IgD-negative memory B cell (primary cell): ENCODE data around the gene AIF1. TPM values are rescaled to one million over a fixed set of nuclear protein-coding genes. Genes with fewer than 3 reads are reported as not detected.
A peak's percentile ranks its signal among the peaks of the same experiment; 100 is the strongest.

ENCODE experiments used
- H3K27ac Mint-ChIP-seq, 3 donors: one replicate each; pipeline ENCODE4 v1.8.0; 2020 to 2022; ENCODE audit warnings: mild to moderate bottlenecking in 3 of 3, mixed read lengths in 3 of 3, moderate library complexity in 1 of 3
- H3K27me3 Mint-ChIP-seq: one replicate; pipeline ENCODE4 v1.8.0; 2021; ENCODE audit warnings: mixed read lengths
- H3K36me3 Mint-ChIP-seq: one replicate; pipeline ENCODE4 v1.8.0; 2020; ENCODE audit warnings: mild to moderate bottlenecking, mixed read lengths
- H3K4me1 Mint-ChIP-seq, 3 donors: one replicate each; pipeline ENCODE4 v1.8.0; 2020 to 2022; ENCODE audit warnings: mixed read lengths in 3 of 3, mild to moderate bottlenecking in 1 of 3
- H3K4me3 Mint-ChIP-seq, 4 donors: one replicate each; pipeline ENCODE4 v1.8.0; 2020 to 2022; ENCODE audit warnings: mild to moderate bottlenecking in 4 of 4, mixed read lengths in 4 of 4, moderate library complexity in 3 of 4
- H3K9me3 Mint-ChIP-seq, 3 donors: one replicate each; pipeline ENCODE4 v1.8.0; 2020 to 2021; ENCODE audit warnings: mixed read lengths in 3 of 3, mild to moderate bottlenecking in 1 of 3
- polyA plus RNA-seq: library from polyadenylated mRNA; unstranded; fragments of 300-500 nt; fragmentation: Illumina TruSeq; gene quantifications from one replicate; pipeline ENCODE4 v1.2.3, GENCODE V29; 2021

The AIF1 gene
- polyA plus RNA-seq, 1 donor from 2014 or later: 5.6 TPM

DNA sequence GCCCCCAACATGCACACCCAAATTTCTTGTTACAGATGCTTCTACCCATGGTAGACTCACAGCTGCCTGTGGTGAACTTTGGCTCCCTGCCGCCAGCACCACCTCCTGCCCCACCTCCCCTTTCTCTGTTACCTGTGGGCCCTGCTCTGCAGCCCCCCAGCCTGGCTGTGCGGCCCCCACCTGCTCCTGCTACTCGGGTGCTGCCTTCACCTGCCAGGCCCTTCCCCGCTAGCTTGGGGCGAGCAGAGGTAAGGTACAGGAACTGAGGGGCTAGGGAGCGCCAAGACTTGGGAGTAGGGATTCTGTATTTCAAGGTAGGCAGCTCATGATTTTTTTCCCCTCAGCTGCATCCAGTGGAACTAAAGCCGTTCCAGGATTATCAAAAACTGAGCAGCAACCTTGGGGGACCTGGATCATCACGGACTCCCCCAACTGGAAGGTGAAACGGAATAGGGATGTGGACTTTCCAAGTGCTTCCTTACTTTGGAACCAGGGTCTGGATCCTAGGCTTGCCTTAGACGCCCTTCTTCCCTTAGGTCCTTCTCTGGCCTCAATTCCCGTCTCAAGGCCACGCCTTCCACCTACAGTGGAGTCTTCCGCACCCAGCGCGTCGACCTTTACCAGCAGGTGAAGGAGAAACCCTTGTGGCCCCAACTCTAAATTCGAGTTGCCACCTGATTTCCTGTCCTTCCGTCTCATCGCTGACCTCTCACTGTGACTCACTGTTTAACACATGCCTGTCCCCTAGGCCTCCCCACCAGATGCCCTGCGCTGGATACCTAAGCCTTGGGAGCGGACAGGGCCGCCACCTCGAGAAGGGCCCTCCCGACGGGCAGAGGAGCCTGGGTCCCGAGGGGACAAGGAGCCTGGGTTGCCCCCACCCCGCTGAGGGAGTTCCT is 21.9 kb downstream of the AIF1 start:
- H3K27ac Mint-ChIP-seq: peak overlapping the region in 1 of 3 donors; percentile 43
- no peaks in the 10 kb centered on the region for H3K9me3 Mint-ChIP-seq
- H3K27me3 Mint-ChIP-seq: no peaks in the 10 kb centered on the region
- peak overlapping the region in 1 of 4 donors; percentile 49 for H3K4me3 Mint-ChIP-seq
- no peaks in the 10 kb centered on the region for H3K4me1 Mint-ChIP-seq
- H3K36me3 Mint-ChIP-seq: no peaks in the 10 kb centered on the region

GRCh38 chr6:31639043-31639442 is 24.0 kb downstream of the AIF1 start:
- Mint-ChIP-seq H3K9me3 (no peaks in the 10 kb centered on the region), H3K4me3 (no peak overlapping the region), H3K4me1 (no peaks in the 10 kb centered on the region), H3K27me3 (no peaks in the 10 kb centered on the region), H3K27ac (no peak overlapping the region), H3K36me3 (no peaks in the 10 kb centered on the region)

- Mint-ChIP-seq H3K27ac (no peak overlapping the region), H3K9me3 (no peaks in the 10 kb centered on the region), H3K4me3 (no peak overlapping the region), H3K27me3 (no peaks in the 10 kb centered on the region), H3K4me1 (no peaks in the 10 kb centered on the region), H3K36me3 (no peaks in the 10 kb centered on the region)
These were observed 24.4 kb downstream of the AIF1 start for GRCh38 chr6:31639449-31639861.

- H3K27ac Mint-ChIP-seq: no peak overlapping the region
- peaks cover 2% of the 10 kb centered on the region for H3K36me3 Mint-ChIP-seq
- H3K4me3 Mint-ChIP-seq: no peak overlapping the region
- no peaks in the 10 kb centered on the region for H3K27me3 Mint-ChIP-seq
- H3K4me1 Mint-ChIP-seq: no peaks in the 10 kb centered on the region
- no peaks in the 10 kb centered on the region for H3K9me3 Mint-ChIP-seq
These were observed 25.6 kb downstream of the AIF1 start for GRCh38 chr6:31640612-31641011.

GRCh38 chr6:31641370-31641769 is 26.3 kb downstream of the AIF1 start:
- H3K9me3 Mint-ChIP-seq: no peaks in the 10 kb centered on the region
- H3K27ac Mint-ChIP-seq: no peak overlapping the region
- H3K36me3 Mint-ChIP-seq: peaks cover 3% of the 10 kb centered on the region

GRCh38 chr6:31642798-31643570 is 27.9 kb downstream of the AIF1 start:
- Mint-ChIP-seq H3K9me3 (no peaks in the 10 kb centered on the region), H3K27ac (no peak overlapping the region), H3K27me3 (no peaks in the 10 kb centered on the region), H3K36me3 (peaks cover 3% of the 10 kb centered on the region), H3K4me3 (no peak overlapping the region), H3K4me1 (no peaks in the 10 kb centered on the region)

More at GRCh38 chr6:31641370-31641769, 26.3 kb downstream of the AIF1 start:
- no peaks in the 10 kb centered on the region for H3K27me3 Mint-ChIP-seq
- H3K4me1 Mint-ChIP-seq: no peaks in the 10 kb centered on the region
- no peak overlapping the region for H3K4me3 Mint-ChIP-seq

DNA sequence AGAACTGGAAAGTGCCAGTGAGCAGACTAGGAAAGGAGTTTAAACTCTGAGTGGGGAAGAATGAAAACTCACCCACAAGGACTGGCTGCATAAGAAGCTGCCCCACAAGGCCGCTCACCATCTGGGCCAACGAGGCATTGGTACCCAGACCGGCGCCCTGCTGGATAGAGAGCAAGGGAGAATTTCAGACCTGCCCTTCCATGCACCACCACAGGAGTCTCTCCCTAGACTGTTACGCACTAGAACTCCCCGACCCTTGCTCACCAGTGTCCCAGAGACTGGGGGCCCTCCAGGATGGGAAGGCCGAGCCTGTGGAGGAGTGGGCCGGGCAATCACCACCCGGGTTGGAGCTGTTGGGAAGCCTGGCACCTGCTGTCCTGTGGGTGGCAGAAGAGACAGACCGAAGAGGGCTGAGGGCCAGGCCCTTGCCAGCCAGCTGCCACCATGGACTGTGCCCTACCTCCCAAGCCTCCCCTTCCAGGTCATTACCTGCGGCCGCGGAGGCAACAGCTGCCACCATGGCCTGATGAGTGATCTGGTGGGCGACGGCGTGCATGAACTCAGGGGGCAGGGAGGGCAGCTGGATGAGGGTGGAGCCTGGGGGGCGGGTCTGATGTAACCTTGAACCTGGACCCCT is 28.9 kb downstream of the AIF1 start:
- H3K36me3 Mint-ChIP-seq: peaks cover 3% of the 10 kb centered on the region

GRCh38 chr6:31645325-31645724 is 30.3 kb downstream of the AIF1 start:
- Mint-ChIP-seq H3K4me3 (peak overlapping the region in 2 of 4 donors; percentile 19 to 70), H3K27ac (peak overlapping the region in 1 of 3 donors; percentile 72), H3K9me3 (no peaks in the 10 kb centered on the region), H3K4me1 (peaks cover 2 to 5% (median 5%) of the 10 kb centered on the region in 3 donors), H3K27me3 (no peaks in the 10 kb centered on the region), H3K36me3 (peaks cover 3% of the 10 kb centered on the region)

More for the DNA sequence above, 28.9 kb downstream of the AIF1 start:
- Mint-ChIP-seq H3K4me3 (no peak overlapping the region), H3K4me1 (no peaks in the 10 kb centered on the region), H3K9me3 (no peaks in the 10 kb centered on the region), H3K27me3 (no peaks in the 10 kb centered on the region), H3K27ac (no peak overlapping the region)

DNA sequence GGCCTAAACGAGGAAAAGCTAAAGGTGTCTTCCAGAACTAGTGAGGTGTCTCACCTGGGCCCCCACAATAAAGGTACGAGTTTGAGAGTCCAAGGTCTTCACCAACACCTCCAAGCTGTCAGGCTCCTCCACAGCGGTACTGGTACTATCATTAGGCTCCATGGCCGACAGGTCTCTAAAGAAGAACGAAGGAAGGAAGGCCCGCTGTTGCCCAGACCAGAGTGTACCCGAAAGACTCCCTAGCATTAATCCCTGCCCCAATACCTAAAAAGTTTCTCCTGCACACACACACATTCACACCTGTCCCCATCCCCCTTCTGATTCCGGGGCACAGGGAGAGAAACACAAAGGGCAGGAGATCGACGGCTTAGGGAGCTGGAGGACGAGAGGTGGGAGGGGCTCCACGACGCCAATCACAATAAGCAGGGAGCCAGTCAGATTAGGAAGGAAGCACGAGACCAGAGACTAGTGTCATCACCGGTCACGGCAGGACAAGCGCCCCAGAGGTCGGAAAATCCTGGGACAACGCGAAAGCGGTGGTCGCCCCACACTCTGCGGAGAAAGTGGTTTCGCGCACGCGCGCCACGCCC is 36.7 kb downstream of the AIF1 start:
- H3K27me3 Mint-ChIP-seq: no peaks in the 10 kb centered on the region
- peak overlapping the region; percentile 94 to 98 (median 97) for H3K4me3 Mint-ChIP-seq
- no peaks in the 10 kb centered on the region for H3K9me3 Mint-ChIP-seq
- H3K27ac Mint-ChIP-seq: peak overlapping the region; percentile 98 to 100 (median 100)
- H3K36me3 Mint-ChIP-seq: peaks cover 7% of the 10 kb centered on the region
- H3K4me1 Mint-ChIP-seq: peaks cover 18 to 30% (median 23%) of the 10 kb centered on the region in 3 donors

GRCh38 chr6:31652925-31653724 is 38.1 kb downstream of the AIF1 start:
- H3K36me3 Mint-ChIP-seq: peaks cover 8% of the 10 kb centered on the region
- peak overlapping the region; percentile 98 to 100 (median 100) for H3K27ac Mint-ChIP-seq

GRCh38 chr6:31654574-31655348 is 39.7 kb downstream of the AIF1 start:
- peaks cover 38 to 43% (median 39%) of the 10 kb centered on the region in 3 donors for H3K4me1 Mint-ChIP-seq
- no peaks in the 10 kb centered on the region for H3K9me3 Mint-ChIP-seq
- H3K27ac Mint-ChIP-seq: peak overlapping the region in 2 of 3 donors; percentile 77 to 78
- peaks cover 9% of the 10 kb centered on the region for H3K36me3 Mint-ChIP-seq
- H3K4me3 Mint-ChIP-seq: peak overlapping the region in 2 of 4 donors; percentile 53 to 93
- H3K27me3 Mint-ChIP-seq: no peaks in the 10 kb centered on the region

More at GRCh38 chr6:31652925-31653724, 38.1 kb downstream of the AIF1 start:
- Mint-ChIP-seq H3K4me1 (peaks cover 26 to 37% (median 32%) of the 10 kb centered on the region in 3 donors), H3K4me3 (peak overlapping the region; percentile 94 to 98 (median 97)), H3K9me3 (no peaks in the 10 kb centered on the region), H3K27me3 (no peaks in the 10 kb centered on the region)

GRCh38 chr6:31655349-31656237 is 40.6 kb downstream of the AIF1 start, which contains the start of gene APOM:
Gene APOM, plus strand, starts transcription at chr6:31655894. Its CDS starts 73 bp downstream, at chr6:31655967.
- Mint-ChIP-seq H3K27ac (peak within 1 kb of the TSS; percentile 71 to 78 (median 77)), H3K27me3 (no peaks in the 10 kb centered on the region), H3K9me3 (no peaks in the 10 kb centered on the region), H3K4me1 (peaks cover 37 to 44% (median 43%) of the 10 kb centered on the region in 3 donors), H3K4me3 (peak within 1 kb of the TSS; percentile 44 to 93 (median 57)), H3K36me3 (peaks cover 11% of the 10 kb centered on the region)
